Tibial nerve (tissue), 4 donors: ENCODE measurements around the gene LILRB2. TPM values are rescaled to one million over a fixed set of nuclear protein-coding genes. Genes with fewer than 3 reads are reported as not detected.
"Not testable (repeated sequence)": the region's sequence is repeated elsewhere in the genome, so short reads cannot be mapped to it uniquely, and the experiment has no call there.

Source experiments
- DNase-seq, 2 donors: peaks; one replicate each; pipeline ENCODE4 v3.0.0-alpha.2; 2019; ENCODE audit warnings: low spot score in 2 of 2
- H3K27ac ChIP-seq, 4 donors: fragments of 200-600 bp; sonication (generic) in 3 of 4; one replicate each; pipeline ENCODE4 v1.5.1; 2017 to 2019; ENCODE audit warnings: mild to moderate bottlenecking in 1 of 4
- H3K27me3 ChIP-seq, 2 donors: fragments of 200-600 bp; sonication (generic) in 1 of 2; one replicate each; pipeline versions ENCODE4 v1.5.1 to v1.6.0; 2017 to 2019
- H3K36me3 ChIP-seq, 3 donors: fragments of 200-600 bp; sonication (generic); one replicate each; pipeline ENCODE4 v1.5.1; 2018 to 2019
- H3K4me1 ChIP-seq, 4 donors: fragments of 200-600 bp; sonication (generic) in 3 of 4; one replicate each; pipeline ENCODE4 v1.5.1; 2017 to 2019
- H3K4me3 ChIP-seq, 4 donors: fragments of 200-600 bp; sonication (generic) in 3 of 4; one replicate each; pipeline ENCODE4 v1.5.1; 2017 to 2019; ENCODE audit warnings: mild to moderate bottlenecking in 1 of 4, moderate library complexity in 1 of 4
- H3K9me3 ChIP-seq, 4 donors: fragments of 200-600 bp; sonication (generic) in 3 of 4; one replicate each; pipeline ENCODE4 v1.5.1; 2017 to 2019
- CTCF ChIP-seq, 5 experiments: fragments of 200-600 bp in 3 of 5; fragments of 450-650 bp in 2 of 5; sonication (generic) in 3 of 5; IDR thresholded peaks; one replicate each; pipeline ENCODE4 v1.5.1; 2016 to 2019; ENCODE audit warnings: antibody characterized with exemption in 5 of 5, mild to moderate bottlenecking in 3 of 5, moderate library complexity in 2 of 5
- EP300 ChIP-seq, 2 donors: sonication (generic); formaldehyde crosslinking; IDR thresholded peaks; one replicate each; pipeline ENCODE4 v1.6.1; 2017; ENCODE audit warnings: antibody characterized with exemption in 2 of 2, mild to moderate bottlenecking in 1 of 2
- POLR2A ChIP-seq, 2 donors: fragments of 450-650 bp; IDR thresholded peaks; one replicate each; pipeline ENCODE4 v1.6.1; 2017; ENCODE audit warnings: antibody characterized with exemption in 2 of 2, mild to moderate bottlenecking in 2 of 2, moderate library complexity in 2 of 2
- WGBS, 2 donors: methylation state at CpG; one replicate each; pipeline ENCODE4 v1.1.5; 2018; 5-methylcytosine and 5-hydroxymethylcytosine counted together
- total RNA-seq, 4 donors: library from RNA; depleted of rRNA; stranded (reverse); fragments of >200 nt; gene quantifications; one replicate each; pipeline ENCODE4 v1.1.0, GENCODE V29; 2016

Gene LILRB2
- total RNA-seq, 4 donors from 2014 or later = 1.6 to 8.4 (median 4.4) TPM

- no peak overlapping the region for H3K27ac ChIP-seq
- no peaks in the 10 kb centered on the region for H3K4me1 ChIP-seq
- no peak overlapping the region for H3K4me3 ChIP-seq
- H3K27me3 ChIP-seq = peaks cover 0 to 34% of the 10 kb centered on the region in 2 donors
- no peaks in the 10 kb centered on the region for H3K36me3 ChIP-seq
- DNase-seq = no peak
- WGBS, 2 donors = 65 to 69% methylated on average over 10 to 11 of the region's 11 CpGs
- TF ChIP-seq EP300 (IDR thresholded peaks at IDR 0.05) (no peak), CTCF (IDR thresholded peaks at IDR 0.05) (no peak), POLR2A (IDR thresholded peaks at IDR 0.05) (no peak)
- H3K9me3 ChIP-seq = no peaks in the 10 kb centered on the region
These were observed 28.1 kb downstream of the LILRB2 start for GRCh38 chr19:54252845-54253244.

GRCh38 chr19:54252243-54252642 lies 28.7 kb downstream of the LILRB2 start:
- DNase-seq = no peak
- no peak for TF ChIP-seq POLR2A (IDR thresholded peaks at IDR 0.05)
- TF ChIP-seq EP300 (IDR thresholded peaks at IDR 0.05) = no peak
- no peak for TF ChIP-seq CTCF (IDR thresholded peaks at IDR 0.05)
- Histone ChIP-seq H3K27ac (no peak overlapping the region), H3K4me3 (no peak overlapping the region), H3K4me1 (peaks cover 0 to 5% (median under 1%) of the 10 kb centered on the region in 4 donors), H3K36me3 (no peaks in the 10 kb centered on the region), H3K9me3 (no peaks in the 10 kb centered on the region), H3K27me3 (peaks cover 0 to 34% of the 10 kb centered on the region in 2 donors)
- WGBS, 2 donors = 70 to 74% methylated on average over 9 of the region's 9 CpGs

- no peak overlapping the region for H3K27ac ChIP-seq
- no peaks in the 10 kb centered on the region for H3K36me3 ChIP-seq
- TF ChIP-seq CTCF (IDR thresholded peaks at IDR 0.05) (no peak), EP300 (IDR thresholded peaks at IDR 0.05) (peak in 1 of 2 donors; percentile 74)
- no peaks in the 10 kb centered on the region for H3K9me3 ChIP-seq
- peaks cover 0 to 6% (median 2%) of the 10 kb centered on the region in 4 donors for H3K4me1 ChIP-seq
- WGBS, 2 donors = 61 to 64% methylated on average over 8 of the region's 8 CpGs
- H3K27me3 ChIP-seq = peaks cover 0 to 11% of the 10 kb centered on the region in 2 donors
- H3K4me3 ChIP-seq = no peak overlapping the region
- DNase-seq = peak in 1 of 2 donors; percentile 29
These were observed 32.8 kb downstream of the LILRB2 start for GRCh38 chr19:54248016-54248601.

GRCh38 chr19:54247106-54247930 lies 33.6 kb downstream of the LILRB2 start:
- peaks cover 0 to 4% of the 10 kb centered on the region in 2 donors for H3K27me3 ChIP-seq
- peaks cover 0 to 6% (median 2%) of the 10 kb centered on the region in 4 donors for H3K4me1 ChIP-seq
- TF ChIP-seq POLR2A (IDR thresholded peaks at IDR 0.05) (no peak), CTCF (IDR thresholded peaks at IDR 0.05) (no peak), EP300 (IDR thresholded peaks at IDR 0.05) (no peak)
- H3K36me3 ChIP-seq = no peaks in the 10 kb centered on the region
- no peak for DNase-seq
- H3K27ac ChIP-seq = no peak overlapping the region
- no peak overlapping the region for H3K4me3 ChIP-seq
- H3K9me3 ChIP-seq = no peaks in the 10 kb centered on the region
- 81 to 84% methylated on average over 20 of the region's 20 CpGs for WGBS, 2 donors

GRCh38 chr19:54245936-54246335 lies 35.0 kb downstream of the LILRB2 start:
- Histone ChIP-seq H3K4me3 (no peak overlapping the region), H3K36me3 (no peaks in the 10 kb centered on the region), H3K9me3 (no peaks in the 10 kb centered on the region), H3K27ac (no peak overlapping the region), H3K4me1 (peaks cover 0 to 6% (median 2%) of the 10 kb centered on the region in 4 donors), H3K27me3 (no peaks in the 10 kb centered on the region)
- 67 to 77% methylated on average over 3 of the region's 3 CpGs for WGBS, 2 donors
- no peak for DNase-seq
- TF ChIP-seq POLR2A (IDR thresholded peaks at IDR 0.05) (no peak), CTCF (IDR thresholded peaks at IDR 0.05) (no peak), EP300 (IDR thresholded peaks at IDR 0.05) (no peak)

- H3K4me3 ChIP-seq, H3K27me3 ChIP-seq, DNase-seq, H3K27ac ChIP-seq, H3K9me3 ChIP-seq, H3K36me3 ChIP-seq, H3K4me1 ChIP-seq: not testable (repeated sequence)
- WGBS, 2 donors = no CpG with 5 or more reads among the region's 8 CpGs
These were observed 37.1 kb downstream of the LILRB2 start for GRCh38 chr19:54243809-54244208.

GRCh38 chr19:54242646-54243045 lies 38.3 kb downstream of the LILRB2 start, which contains the start of gene LILRA6:
TSS of gene LILRA6 (minus strand) at chr19:54242790.
- H3K4me3 ChIP-seq, H3K27ac ChIP-seq, H3K36me3 ChIP-seq, H3K9me3 ChIP-seq, H3K27me3 ChIP-seq, DNase-seq, H3K4me1 ChIP-seq: not testable (repeated sequence)
- WGBS, 2 donors = no CpG with 5 or more reads among the region's 6 CpGs
